WTC11 (cell line): ENCODE measurements around the gene KLHL40. TPM values are rescaled to one million over a fixed set of nuclear protein-coding genes. Genes with fewer than 3 reads are reported as not detected.

ENCODE experiments used
- ATAC-seq: fragments of 200-7000 bp; cut with Tn5 transposase; 2 replicates; pipeline ENCODE4 v1.10.0; 2021; ENCODE audit warnings: mild to moderate bottlenecking, moderate library complexity
- CTCF ChIA-PET: fragments of 300-600 bp; sonication (Branson Sonifier 250); formaldehyde crosslinking; loops from one replicate; lab custom pipeline; 2021; ENCODE audit warnings: antibody characterized with exemption; lab: Charles Lee
- POLR2A ChIA-PET: fragments of 350-600 bp; sonication (Branson Sonifier 250); formaldehyde crosslinking; loops from one replicate; lab custom pipeline; 2021; ENCODE audit warnings: antibody characterized with exemption; lab: Charles Lee
- DNase-seq: peaks from one replicate; pipeline ENCODE4 v3.0.0; 2021; ENCODE audit warnings: low spot score
- H3K27ac Mint-ChIP-seq: 2 replicates; pipeline ENCODE4 v1.8.0; 2021; ENCODE audit warnings: mixed read lengths
- H3K27me3 Mint-ChIP-seq: 2 replicates; pipeline ENCODE4 v1.8.0; 2021; ENCODE audit warnings: low read depth, mild to moderate bottlenecking, moderate library complexity, mixed read lengths
- H3K36me3 Mint-ChIP-seq: 2 replicates; pipeline ENCODE4 v1.8.0; 2021; ENCODE audit warnings: mixed read lengths
- H3K4me1 Mint-ChIP-seq: 2 replicates; pipeline ENCODE4 v1.8.0; 2022; ENCODE audit warnings: mixed read lengths
- H3K4me3 Mint-ChIP-seq: 2 replicates; pipeline ENCODE4 v1.8.0; 2021; ENCODE audit warnings: mild to moderate bottlenecking, moderate library complexity, mixed read lengths
- H3K9me3 Mint-ChIP-seq: 2 replicates; pipeline ENCODE4 v1.8.0; 2021; ENCODE audit warnings: mixed read lengths
- ATF1 ChIP-seq: sonication (generic); formaldehyde crosslinking; IDR thresholded peaks from 2 replicates; pipeline ENCODE4 v1.8.1; 2023; ENCODE audit warnings: mild to moderate bottlenecking, moderate library complexity, missing genetic modification reagents
- FOXK1 ChIP-seq: sonication (generic); formaldehyde crosslinking; IDR thresholded peaks from 2 replicates; pipeline ENCODE4 v1.8.0; 2022; ENCODE audit warnings: mild to moderate bottlenecking, moderate library complexity, missing genetic modification reagents
- MXD4 ChIP-seq: fragments of 250-450 bp; sonication (Bioruptor Pico); IDR thresholded peaks from 2 replicates; pipeline ENCODE4 v1.8.0; 2021; ENCODE audit warnings: mild to moderate bottlenecking, moderate library complexity, borderline replicate concordance
- NFATC4 ChIP-seq: fragments of 250-450 bp; sonication (Bioruptor Pico); IDR thresholded peaks from 2 replicates; pipeline ENCODE4 v1.9.0; 2021; ENCODE audit warnings: mild to moderate bottlenecking
- NR1H2 ChIP-seq: sonication (generic); formaldehyde crosslinking; IDR thresholded peaks from 2 replicates; pipeline ENCODE4 v1.9.0; 2021; ENCODE audit warnings: mild to moderate bottlenecking, moderate library complexity, missing genetic modification reagents
- NR2C2 ChIP-seq: sonication (generic); formaldehyde crosslinking; IDR thresholded peaks from 2 replicates; pipeline ENCODE4 v1.8.0; 2022; ENCODE audit warnings: mild to moderate bottlenecking, missing genetic modification reagents
- PRRX2 ChIP-seq: fragments of 250-450 bp; sonication (Bioruptor Pico); IDR thresholded peaks from 2 replicates; pipeline ENCODE4 v1.8.0; 2021; ENCODE audit warnings: mild to moderate bottlenecking
- SMAD3 ChIP-seq: sonication (generic); formaldehyde crosslinking; IDR thresholded peaks from 2 replicates; pipeline ENCODE4 v1.8.0; 2022; ENCODE audit warnings: missing genetic modification reagents, mild to moderate bottlenecking, borderline replicate concordance
- TEAD1 ChIP-seq: sonication (generic); formaldehyde crosslinking; IDR thresholded peaks from 2 replicates; pipeline ENCODE4 v1.8.0; 2022; ENCODE audit warnings: mild to moderate bottlenecking, missing genetic modification reagents
- TP53 ChIP-seq: sonication (generic); formaldehyde crosslinking; IDR thresholded peaks from 2 replicates; pipeline ENCODE4 v1.8.1; 2023; ENCODE audit warnings: mild to moderate bottlenecking, missing genetic modification reagents
- ZBTB21 ChIP-seq: sonication (generic); formaldehyde crosslinking; IDR thresholded peaks from 2 replicates; pipeline ENCODE4 v1.8.1; 2023; ENCODE audit warnings: mild to moderate bottlenecking, missing genetic modification reagents, borderline replicate concordance
- ZNF317 ChIP-seq: sonication (generic); formaldehyde crosslinking; IDR thresholded peaks from 2 replicates; pipeline ENCODE4 v1.8.1; 2023; ENCODE audit warnings: low read depth, mild to moderate bottlenecking, moderate library complexity, missing genetic modification reagents, borderline replicate concordance
- total RNA-seq: library from RNA; stranded (reverse); gene quantifications from 3 replicates; pipeline ENCODE4 v1.2.3, GENCODE V29; 2021
- TF ChIP-seq, protein P1 (sequence below): sonication (generic); formaldehyde crosslinking; IDR thresholded peaks from 2 replicates; pipeline ENCODE4 v1.8.0; 2023; ENCODE audit warnings: missing genetic modification reagents, mild to moderate bottlenecking, borderline replicate concordance
- TF ChIP-seq, protein P2 (sequence below): fragments of 250-450 bp; sonication (Bioruptor Pico); IDR thresholded peaks from 2 replicates; pipeline ENCODE4 v1.9.0; 2021; ENCODE audit warnings: mild to moderate bottlenecking
- TF ChIP-seq, protein P3 (sequence below): sonication (generic); formaldehyde crosslinking; IDR thresholded peaks from 2 replicates; pipeline ENCODE4 v1.8.1; 2023; ENCODE audit warnings: mild to moderate bottlenecking, missing genetic modification reagents, moderate library complexity

KLHL40 gene
- total RNA-seq, 1 experiment from 2014 or later: not detected

DNA sequence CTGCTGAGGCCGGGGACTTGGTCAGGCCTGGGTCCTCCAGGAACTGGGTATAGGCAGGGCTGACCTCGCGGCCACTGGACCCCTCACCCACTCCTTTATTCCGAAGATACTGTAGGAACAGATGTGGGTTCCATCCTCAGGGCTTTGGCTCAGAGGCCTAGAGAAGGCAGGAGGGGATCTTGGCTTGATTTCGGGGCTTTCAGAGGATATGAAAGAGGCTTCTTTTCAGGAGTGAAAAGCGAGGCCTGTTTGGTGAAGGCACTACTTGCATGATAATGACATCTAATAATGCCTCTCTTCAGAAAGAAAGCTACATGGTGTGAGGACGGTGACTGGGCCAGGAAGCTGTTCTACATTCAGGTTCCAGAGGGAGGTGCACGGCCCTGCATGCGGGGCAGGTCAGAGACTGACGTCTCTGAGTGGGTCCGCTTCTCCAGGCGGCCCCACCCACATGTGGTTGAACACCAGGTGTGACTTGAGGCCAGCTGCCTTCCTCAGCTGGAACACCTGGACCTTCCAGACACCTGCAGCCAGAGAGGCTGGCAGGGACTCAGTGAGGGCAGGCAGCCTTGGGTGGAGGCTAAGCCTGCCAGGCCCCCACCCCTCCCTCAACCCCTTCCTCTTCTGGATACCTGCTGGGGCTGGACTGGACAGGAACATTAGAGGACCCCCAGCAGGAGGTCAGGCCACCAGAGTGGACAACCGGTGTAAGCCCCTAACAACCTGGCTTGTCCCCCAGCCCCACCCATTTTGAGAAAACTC is 48.3 kb downstream of the KLHL40 start (continued):
- TF ChIP-seq, protein P1, sequence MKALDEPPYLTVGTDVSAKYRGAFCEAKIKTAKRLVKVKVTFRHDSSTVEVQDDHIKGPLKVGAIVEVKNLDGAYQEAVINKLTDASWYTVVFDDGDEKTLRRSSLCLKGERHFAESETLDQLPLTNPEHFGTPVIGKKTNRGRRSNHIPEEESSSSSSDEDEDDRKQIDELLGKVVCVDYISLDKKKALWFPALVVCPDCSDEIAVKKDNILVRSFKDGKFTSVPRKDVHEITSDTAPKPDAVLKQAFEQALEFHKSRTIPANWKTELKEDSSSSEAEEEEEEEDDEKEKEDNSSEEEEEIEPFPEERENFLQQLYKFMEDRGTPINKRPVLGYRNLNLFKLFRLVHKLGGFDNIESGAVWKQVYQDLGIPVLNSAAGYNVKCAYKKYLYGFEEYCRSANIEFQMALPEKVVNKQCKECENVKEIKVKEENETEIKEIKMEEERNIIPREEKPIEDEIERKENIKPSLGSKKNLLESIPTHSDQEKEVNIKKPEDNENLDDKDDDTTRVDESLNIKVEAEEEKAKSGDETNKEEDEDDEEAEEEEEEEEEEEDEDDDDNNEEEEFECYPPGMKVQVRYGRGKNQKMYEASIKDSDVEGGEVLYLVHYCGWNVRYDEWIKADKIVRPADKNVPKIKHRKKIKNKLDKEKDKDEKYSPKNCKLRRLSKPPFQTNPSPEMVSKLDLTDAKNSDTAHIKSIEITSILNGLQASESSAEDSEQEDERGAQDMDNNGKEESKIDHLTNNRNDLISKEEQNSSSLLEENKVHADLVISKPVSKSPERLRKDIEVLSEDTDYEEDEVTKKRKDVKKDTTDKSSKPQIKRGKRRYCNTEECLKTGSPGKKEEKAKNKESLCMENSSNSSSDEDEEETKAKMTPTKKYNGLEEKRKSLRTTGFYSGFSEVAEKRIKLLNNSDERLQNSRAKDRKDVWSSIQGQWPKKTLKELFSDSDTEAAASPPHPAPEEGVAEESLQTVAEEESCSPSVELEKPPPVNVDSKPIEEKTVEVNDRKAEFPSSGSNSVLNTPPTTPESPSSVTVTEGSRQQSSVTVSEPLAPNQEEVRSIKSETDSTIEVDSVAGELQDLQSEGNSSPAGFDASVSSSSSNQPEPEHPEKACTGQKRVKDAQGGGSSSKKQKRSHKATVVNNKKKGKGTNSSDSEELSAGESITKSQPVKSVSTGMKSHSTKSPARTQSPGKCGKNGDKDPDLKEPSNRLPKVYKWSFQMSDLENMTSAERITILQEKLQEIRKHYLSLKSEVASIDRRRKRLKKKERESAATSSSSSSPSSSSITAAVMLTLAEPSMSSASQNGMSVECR (CRISPR knock-in tag): no peak
- TF ChIP-seq NFATC4 (no peak), ZBTB21 (CRISPR knock-in tag) (no peak), PRRX2 (CRISPR knock-in tag) (no peak)
- TF ChIP-seq, protein P2, sequence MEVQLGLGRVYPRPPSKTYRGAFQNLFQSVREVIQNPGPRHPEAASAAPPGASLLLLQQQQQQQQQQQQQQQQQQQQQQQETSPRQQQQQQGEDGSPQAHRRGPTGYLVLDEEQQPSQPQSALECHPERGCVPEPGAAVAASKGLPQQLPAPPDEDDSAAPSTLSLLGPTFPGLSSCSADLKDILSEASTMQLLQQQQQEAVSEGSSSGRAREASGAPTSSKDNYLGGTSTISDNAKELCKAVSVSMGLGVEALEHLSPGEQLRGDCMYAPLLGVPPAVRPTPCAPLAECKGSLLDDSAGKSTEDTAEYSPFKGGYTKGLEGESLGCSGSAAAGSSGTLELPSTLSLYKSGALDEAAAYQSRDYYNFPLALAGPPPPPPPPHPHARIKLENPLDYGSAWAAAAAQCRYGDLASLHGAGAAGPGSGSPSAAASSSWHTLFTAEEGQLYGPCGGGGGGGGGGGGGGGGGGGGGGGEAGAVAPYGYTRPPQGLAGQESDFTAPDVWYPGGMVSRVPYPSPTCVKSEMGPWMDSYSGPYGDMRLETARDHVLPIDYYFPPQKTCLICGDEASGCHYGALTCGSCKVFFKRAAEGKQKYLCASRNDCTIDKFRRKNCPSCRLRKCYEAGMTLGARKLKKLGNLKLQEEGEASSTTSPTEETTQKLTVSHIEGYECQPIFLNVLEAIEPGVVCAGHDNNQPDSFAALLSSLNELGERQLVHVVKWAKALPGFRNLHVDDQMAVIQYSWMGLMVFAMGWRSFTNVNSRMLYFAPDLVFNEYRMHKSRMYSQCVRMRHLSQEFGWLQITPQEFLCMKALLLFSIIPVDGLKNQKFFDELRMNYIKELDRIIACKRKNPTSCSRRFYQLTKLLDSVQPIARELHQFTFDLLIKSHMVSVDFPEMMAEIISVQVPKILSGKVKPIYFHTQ: no peak

- Mint-ChIP-seq H3K9me3 (no peaks in the 10 kb centered on the region; the same call in 1 of the 2 replicates), H3K36me3 (no peaks in the 10 kb centered on the region), H3K4me3 (no peak overlapping the region)
- ATAC-seq: no peak
- 0 out of 2 replicates have a peak, but pooled peaks have one; percentile 27 for TF ChIP-seq ATF1 (CRISPR knock-in tag)
- TF ChIP-seq FOXK1 (CRISPR knock-in tag): no peak
- TF ChIP-seq NR2C2 (CRISPR knock-in tag): no peak
- TF ChIP-seq ZNF317 (CRISPR knock-in tag): no peak
- no peak for TF ChIP-seq TP53 (CRISPR knock-in tag)
- TF ChIP-seq MXD4 (CRISPR knock-in tag): no peak
- no peak for TF ChIP-seq NR1H2 (CRISPR knock-in tag)
- no peak for TF ChIP-seq SMAD3 (CRISPR knock-in tag)
- TF ChIP-seq, all 79 proteins: peak for 1
- POLR2A ChIA-PET: no interaction called here
- DNase-seq: no peak
- H3K27ac Mint-ChIP-seq: peak overlapping the region; percentile 15; the same call in 1 of the 2 replicates
- peaks cover 6% of the 10 kb centered on the region; the same call in 1 of the 2 replicates for H3K27me3 Mint-ChIP-seq
- CTCF ChIA-PET: interaction anchor here (0.6 to 2.2 kb wide), 11 partner anchors 11 to 152 kb away, joined by 3 to 20 read pairs (median 5); no protein-coding TSS in a partner anchor
- peaks cover 45% of the 10 kb centered on the region for H3K4me1 Mint-ChIP-seq
Observed at GRCh38 chr3:42734263-42734860, 49.0 kb downstream of the KLHL40 start.

DNA sequence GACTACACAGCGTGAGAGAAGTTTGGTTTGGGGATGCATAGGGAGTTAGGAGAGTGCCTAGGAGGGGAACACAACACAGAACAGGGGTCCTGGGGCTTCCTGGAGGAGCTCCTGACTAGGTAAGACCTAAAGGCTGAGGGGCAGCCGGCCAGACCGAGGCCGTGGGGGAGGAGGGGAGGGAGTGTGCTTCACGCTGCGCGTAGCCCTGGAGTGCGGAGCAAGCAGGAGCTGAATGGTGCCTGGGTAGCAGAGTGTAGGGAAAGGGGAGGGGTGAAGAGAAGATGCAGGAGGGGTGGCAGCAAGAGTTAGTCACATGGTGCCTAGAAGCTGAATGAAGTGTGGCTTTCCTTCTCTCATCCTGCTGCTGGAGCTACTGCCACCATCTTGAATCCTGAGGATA is 49.7 kb downstream of the KLHL40 start:
- Mint-ChIP-seq H3K4me3 (no peak overlapping the region), H3K4me1 (peaks cover 45% of the 10 kb centered on the region), H3K9me3 (no peaks in the 10 kb centered on the region; the same call in 1 of the 2 replicates), H3K27me3 (peaks cover 6% of the 10 kb centered on the region; the same call in 1 of the 2 replicates), H3K36me3 (no peaks in the 10 kb centered on the region), H3K27ac (no peak overlapping the region)
- DNase-seq (no peak), ATAC-seq (no peak)
- ChIA-PET CTCF (interaction anchor here (0.6 to 2.2 kb wide), 6 partner anchors 10 to 95 kb away, joined by 3 to 20 read pairs (median 4); no protein-coding TSS in a partner anchor), POLR2A (no interaction called here)
- no peak for TF ChIP-seq TEAD1 (CRISPR knock-in tag)
- TF ChIP-seq, protein P3, sequence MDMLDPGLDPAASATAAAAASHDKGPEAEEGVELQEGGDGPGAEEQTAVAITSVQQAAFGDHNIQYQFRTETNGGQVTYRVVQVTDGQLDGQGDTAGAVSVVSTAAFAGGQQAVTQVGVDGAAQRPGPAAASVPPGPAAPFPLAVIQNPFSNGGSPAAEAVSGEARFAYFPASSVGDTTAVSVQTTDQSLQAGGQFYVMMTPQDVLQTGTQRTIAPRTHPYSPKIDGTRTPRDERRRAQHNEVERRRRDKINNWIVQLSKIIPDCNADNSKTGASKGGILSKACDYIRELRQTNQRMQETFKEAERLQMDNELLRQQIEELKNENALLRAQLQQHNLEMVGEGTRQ: peak; percentile 35
